Endothelial cell of umbilical vein (primary cell): ENCODE data around the gene TIMP4.

ENCODE experiments used
- CTCF ChIP-seq, 2 donors: IDR thresholded peaks; 1 replicate in 1 of 2; 2 replicates in 1 of 2; pipeline ENCODE4 v1.5.1; 2011; ENCODE audit warnings: low read length in 2 of 2, mild to moderate bottlenecking in 2 of 2, moderate library complexity in 2 of 2, control low read depth in 1 of 2, inconsistent platforms in 1 of 2, low read depth in 1 of 2; ENCODE audit not compliant: insufficient read depth in 1 of 2; ENCODE audit errors: extremely low read depth in 1 of 2
- EZH2 ChIP-seq: IDR thresholded peaks from 2 replicates; pipeline ENCODE4 v1.6.1; 2012; ENCODE audit warnings: borderline replicate concordance, low read depth, mild to moderate bottlenecking, moderate library complexity, low read length, inconsistent platforms; ENCODE audit not compliant: severe bottlenecking
- FOS ChIP-seq: IDR thresholded peaks from 2 replicates; pipeline ENCODE4 v1.6.1; 2011; ENCODE audit warnings: mild to moderate bottlenecking, low read length, moderate library complexity, borderline replicate concordance; ENCODE audit not compliant: insufficient read depth
- GATA2 ChIP-seq: IDR thresholded peaks from 2 replicates; pipeline ENCODE4 v1.7.0; 2011; ENCODE audit warnings: low read depth, mild to moderate bottlenecking, moderate library complexity, mixed read lengths, low read length; ENCODE audit not compliant: insufficient read length, insufficient read depth
- MAX ChIP-seq: IDR thresholded peaks from 2 replicates; pipeline ENCODE4 v1.6.1; 2011; ENCODE audit not compliant: insufficient read depth, insufficient read length
- POLR2A ChIP-seq: IDR thresholded peaks from 2 replicates; pipeline ENCODE4 v1.6.1; 2012; ENCODE audit warnings: low read depth, mild to moderate bottlenecking, control low read depth, low read length
- POLR2AphosphoS5 ChIP-seq: IDR thresholded peaks from 2 replicates; pipeline ENCODE4 v1.6.1; 2012; ENCODE audit warnings: low read depth, mild to moderate bottlenecking, control low read depth, low read length, moderate library complexity; ENCODE audit not compliant: insufficient read depth

- no peak for TF ChIP-seq POLR2A
- no peak for TF ChIP-seq CTCF (IDR thresholded peaks at IDR 0.05; ENCODE audit: extremely low read depth in 1 of 2, insufficient read depth in 1 of 2, low read depth in 1 of 2, low read length in 2 of 2)
- TF ChIP-seq POLR2AphosphoS5 = no peak
- no peak for TF ChIP-seq GATA2
- TF ChIP-seq FOS = no peak
- no peak for TF ChIP-seq MAX
- no peak for TF ChIP-seq EZH2
Observed at GRCh38 chr3:12141350-12141749, 17.4 kb downstream of the TIMP4 start.
